ENCODE measurements around the gene GP9. TPM values are rescaled to one million over a fixed set of nuclear protein-coding genes. Genes with fewer than 3 reads are reported as not detected.
"Not testable (repeated sequence)": the region's sequence is repeated elsewhere in the genome, so short reads cannot be mapped to it uniquely, and the experiment has no call there.

GP9 gene
- total RNA-seq, 1 donor from 2014 or later = not detected

GRCh38 chr3:129104498-129105079 lies 44.0 kb downstream of the GP9 start:
- H3K27me3 Mint-ChIP-seq (ENCODE audit: low read depth) = no peaks in the 10 kb centered on the region
- H3K4me3 Mint-ChIP-seq (ENCODE audit: unreplicated experiment) = no peak overlapping the region
- H3K27ac Mint-ChIP-seq (ENCODE audit: unreplicated experiment) = no peak overlapping the region
- H3K4me1 Mint-ChIP-seq (ENCODE audit: low read depth) = no peaks in the 10 kb centered on the region
- H3K9me3 Mint-ChIP-seq (ENCODE audit: low read depth) = no peaks in the 10 kb centered on the region
- DNase-seq (ENCODE audit: low spot score) = no peak
- TF ChIP-seq, protein P1, sequence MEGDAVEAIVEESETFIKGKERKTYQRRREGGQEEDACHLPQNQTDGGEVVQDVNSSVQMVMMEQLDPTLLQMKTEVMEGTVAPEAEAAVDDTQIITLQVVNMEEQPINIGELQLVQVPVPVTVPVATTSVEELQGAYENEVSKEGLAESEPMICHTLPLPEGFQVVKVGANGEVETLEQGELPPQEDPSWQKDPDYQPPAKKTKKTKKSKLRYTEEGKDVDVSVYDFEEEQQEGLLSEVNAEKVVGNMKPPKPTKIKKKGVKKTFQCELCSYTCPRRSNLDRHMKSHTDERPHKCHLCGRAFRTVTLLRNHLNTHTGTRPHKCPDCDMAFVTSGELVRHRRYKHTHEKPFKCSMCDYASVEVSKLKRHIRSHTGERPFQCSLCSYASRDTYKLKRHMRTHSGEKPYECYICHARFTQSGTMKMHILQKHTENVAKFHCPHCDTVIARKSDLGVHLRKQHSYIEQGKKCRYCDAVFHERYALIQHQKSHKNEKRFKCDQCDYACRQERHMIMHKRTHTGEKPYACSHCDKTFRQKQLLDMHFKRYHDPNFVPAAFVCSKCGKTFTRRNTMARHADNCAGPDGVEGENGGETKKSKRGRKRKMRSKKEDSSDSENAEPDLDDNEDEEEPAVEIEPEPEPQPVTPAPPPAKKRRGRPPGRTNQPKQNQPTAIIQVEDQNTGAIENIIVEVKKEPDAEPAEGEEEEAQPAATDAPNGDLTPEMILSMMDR (IDR thresholded peaks at IDR 0.05) = no peak
- H3K36me3 Mint-ChIP-seq (ENCODE audit: low read depth) = peaks cover 9% of the 10 kb centered on the region

DNA sequence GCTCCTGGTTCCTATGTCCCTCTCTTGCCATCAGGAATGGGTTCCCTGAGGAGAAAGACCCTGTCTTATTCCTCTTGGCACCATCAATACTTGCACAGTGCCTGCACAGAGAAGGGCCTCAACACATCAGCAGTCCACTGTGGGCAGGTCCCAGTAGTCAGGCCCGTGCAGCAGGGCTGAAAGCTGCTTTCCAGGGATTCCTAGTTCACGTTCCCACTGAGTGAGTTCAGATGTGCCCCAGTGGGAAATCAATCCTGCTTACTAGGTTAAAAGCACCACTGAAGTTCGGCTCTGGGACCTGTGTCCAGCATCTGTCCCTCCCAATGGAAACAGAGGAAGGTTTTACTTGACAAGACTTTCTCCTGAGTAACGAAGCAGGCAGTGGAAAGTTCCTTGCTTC lies 45.3 kb downstream of the GP9 start:
- H3K4me3 Mint-ChIP-seq (ENCODE audit: unreplicated experiment) = no peak overlapping the region
- no peak for DNase-seq (ENCODE audit: low spot score)
- no peaks in the 10 kb centered on the region for H3K9me3 Mint-ChIP-seq (ENCODE audit: low read depth)
- no peak overlapping the region for H3K27ac Mint-ChIP-seq (ENCODE audit: unreplicated experiment)
- H3K27me3 Mint-ChIP-seq (ENCODE audit: low read depth) = no peaks in the 10 kb centered on the region
- TF ChIP-seq, protein P1 (IDR thresholded peaks at IDR 0.05) = no peak
- peaks cover 6% of the 10 kb centered on the region for H3K36me3 Mint-ChIP-seq (ENCODE audit: low read depth)
- no peaks in the 10 kb centered on the region for H3K4me1 Mint-ChIP-seq (ENCODE audit: low read depth)

DNA sequence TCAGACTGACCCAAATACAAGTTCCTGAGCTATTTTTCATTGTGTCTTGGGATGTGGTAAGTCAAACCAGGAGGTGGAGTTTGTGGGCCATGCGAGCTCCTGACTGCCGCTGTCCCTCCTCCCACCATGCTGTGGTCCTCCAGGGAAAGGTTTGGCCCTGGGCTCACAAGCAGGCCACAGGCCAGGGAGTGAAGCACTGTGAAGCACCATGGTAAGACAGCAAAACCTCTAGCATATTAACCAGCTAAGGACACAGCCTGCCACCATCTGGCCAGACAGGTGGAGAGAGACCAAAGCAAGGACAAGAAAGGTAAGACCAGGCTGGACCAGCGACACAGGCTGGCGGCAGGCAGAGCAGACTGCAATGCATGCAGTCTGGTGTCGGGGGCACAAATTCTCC lies 45.7 kb downstream of the GP9 start:
- Mint-ChIP-seq H3K4me3 (ENCODE audit: unreplicated experiment) (no peak overlapping the region), H3K9me3 (ENCODE audit: low read depth) (no peaks in the 10 kb centered on the region), H3K4me1 (ENCODE audit: low read depth) (no peaks in the 10 kb centered on the region), H3K27ac (ENCODE audit: unreplicated experiment) (no peak overlapping the region), H3K27me3 (ENCODE audit: low read depth) (no peaks in the 10 kb centered on the region), H3K36me3 (ENCODE audit: low read depth) (peaks cover 6% of the 10 kb centered on the region)
- TF ChIP-seq, protein P1 (IDR thresholded peaks at IDR 0.05) = no peak
- DNase-seq (ENCODE audit: low spot score) = no peak

GRCh38 chr3:129106866-129107565 lies 46.4 kb downstream of the GP9 start:
- H3K4me3 Mint-ChIP-seq (ENCODE audit: unreplicated experiment) = no peak overlapping the region
- TF ChIP-seq, protein P1 (IDR thresholded peaks at IDR 0.05) = no peak
- H3K27me3 Mint-ChIP-seq (ENCODE audit: low read depth) = no peaks in the 10 kb centered on the region
- no peaks in the 10 kb centered on the region for H3K9me3 Mint-ChIP-seq (ENCODE audit: low read depth)
- H3K36me3 Mint-ChIP-seq (ENCODE audit: low read depth) = peaks cover 6% of the 10 kb centered on the region
- H3K4me1 Mint-ChIP-seq (ENCODE audit: low read depth) = no peaks in the 10 kb centered on the region
- no peak overlapping the region for H3K27ac Mint-ChIP-seq (ENCODE audit: unreplicated experiment)
- DNase-seq (ENCODE audit: low spot score) = no peak

DNA sequence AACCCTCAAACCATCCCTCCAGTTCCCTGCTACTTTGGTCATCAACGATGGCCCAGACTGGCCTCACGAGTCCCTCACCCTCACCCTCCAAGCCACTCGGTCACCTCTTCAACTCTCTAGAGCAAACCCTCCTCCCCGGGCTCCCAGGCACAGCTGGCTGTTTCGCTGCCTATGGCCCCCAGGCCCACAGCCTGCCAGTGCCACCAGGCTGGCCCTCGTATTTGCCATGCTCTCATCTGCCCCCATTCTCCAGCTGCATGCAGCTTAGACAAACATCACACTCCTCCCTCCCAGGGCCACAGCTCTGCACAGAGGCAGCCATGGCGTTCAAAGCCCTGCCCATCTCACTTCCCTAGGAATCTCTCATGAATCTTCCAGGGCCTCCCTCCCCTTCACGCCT lies 47.2 kb downstream of the GP9 start:
- DNase-seq (ENCODE audit: low spot score) = no peak
- Mint-ChIP-seq H3K9me3 (ENCODE audit: low read depth) (no peaks in the 10 kb centered on the region), H3K27ac (ENCODE audit: unreplicated experiment) (no peak overlapping the region), H3K4me1 (ENCODE audit: low read depth) (peaks cover 6% of the 10 kb centered on the region), H3K36me3 (ENCODE audit: low read depth) (peaks cover 6% of the 10 kb centered on the region), H3K4me3 (ENCODE audit: unreplicated experiment) (no peak overlapping the region), H3K27me3 (ENCODE audit: low read depth) (no peaks in the 10 kb centered on the region)
- TF ChIP-seq, protein P1 (IDR thresholded peaks at IDR 0.05) = no peak

GRCh38 chr3:129111076-129111780 lies 50.6 kb downstream of the GP9 start:
- not testable (repeated sequence) for H3K4me3 Mint-ChIP-seq (ENCODE audit: unreplicated experiment); H3K36me3 Mint-ChIP-seq (ENCODE audit: low read depth); H3K9me3 Mint-ChIP-seq (ENCODE audit: low read depth); DNase-seq (ENCODE audit: low spot score); H3K27me3 Mint-ChIP-seq (ENCODE audit: low read depth)
- H3K27ac Mint-ChIP-seq (ENCODE audit: unreplicated experiment) = peak overlapping the region; percentile 92
- peaks cover 11% of the 10 kb centered on the region for H3K4me1 Mint-ChIP-seq (ENCODE audit: low read depth)

Measured in chondrocyte (in vitro differentiated cells).